NCI-H82 (cell line): ENCODE measurements around the gene EBI3.
"Not testable (repeated sequence)": the region's sequence is repeated elsewhere in the genome, so short reads cannot be mapped to it uniquely, and the experiment has no call there.

Experiments
- DNase-seq: peaks from one replicate; lab custom pipeline; 2025; lab: John Stamatoyannopoulos, UW

EBI3 gene

GRCh38 chr19:4200940-4201542 lies 28.3 kb upstream of the EBI3 start:
- DNase-seq = no peak

GRCh38 chr19:4201798-4202197 lies 27.5 kb upstream of the EBI3 start:
- DNase-seq = no peak

DNA sequence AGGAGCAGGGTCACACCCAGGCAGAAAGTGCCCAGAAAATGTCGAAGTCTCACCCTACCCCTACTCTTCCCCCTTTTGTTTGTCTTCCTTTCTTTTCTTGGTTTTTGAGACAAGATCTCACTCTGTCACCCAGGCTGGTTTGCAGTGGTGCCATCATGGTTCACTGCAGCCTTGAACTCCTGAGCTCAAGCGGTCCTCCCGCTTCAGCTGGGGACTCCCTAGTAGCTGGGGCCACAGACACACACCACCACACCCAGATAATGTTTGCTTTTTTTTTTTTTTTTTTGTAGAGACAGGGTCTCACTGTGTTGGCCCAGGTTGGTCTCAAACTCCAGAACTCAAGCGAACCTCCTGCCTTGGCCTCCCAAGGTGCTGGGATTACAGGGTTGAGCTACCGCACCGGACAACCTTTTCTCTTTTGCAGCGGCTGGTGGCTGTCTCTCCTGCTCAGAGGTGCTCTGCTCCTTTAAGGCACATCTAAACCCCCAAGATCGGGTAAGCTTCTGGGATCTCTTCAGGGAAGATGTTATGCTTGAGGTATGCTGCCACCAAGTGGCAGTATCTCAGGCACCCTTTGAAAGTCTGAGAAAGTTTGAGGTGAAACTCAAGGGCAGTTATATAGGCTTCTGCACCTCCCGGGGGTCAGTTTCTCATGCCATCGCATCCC lies 22.4 kb upstream of the EBI3 start:
- DNase-seq = peak; percentile 45

DNA sequence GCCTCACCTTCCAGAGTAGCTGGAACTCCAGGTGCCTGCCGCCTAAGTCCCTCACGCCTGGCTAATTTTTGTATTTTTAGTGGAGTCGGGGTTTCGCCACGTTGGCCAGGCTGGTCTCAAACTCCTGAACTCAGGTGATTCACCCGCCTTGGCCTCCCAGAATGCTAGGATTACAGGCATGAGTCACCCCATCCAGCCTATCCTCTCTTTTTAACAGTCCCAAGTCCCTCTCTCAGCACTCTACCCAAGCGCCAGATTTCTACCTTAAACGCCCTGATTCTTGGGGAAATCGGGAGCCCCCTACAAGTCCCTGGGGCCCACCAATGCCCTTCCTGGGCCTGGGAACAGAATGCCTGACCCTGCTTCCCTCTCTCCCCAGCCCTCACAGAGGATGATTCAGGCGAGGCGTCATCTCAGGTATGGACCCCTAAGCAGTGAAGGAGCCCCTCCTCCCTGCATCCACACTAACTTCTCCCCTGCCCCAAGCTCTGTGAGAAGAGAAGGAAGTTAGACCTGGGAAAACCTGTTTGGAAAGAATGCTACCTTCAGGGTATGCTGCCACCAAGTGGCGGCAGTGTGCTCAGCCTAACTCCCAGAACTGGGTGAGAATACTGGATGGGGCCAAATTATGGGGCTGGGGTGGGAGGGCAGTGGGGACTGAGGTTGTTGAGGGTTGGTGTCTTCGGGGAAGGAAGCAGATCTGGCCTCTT lies 20.8 kb upstream of the EBI3 start:
- peak; percentile 53 for DNase-seq

DNA sequence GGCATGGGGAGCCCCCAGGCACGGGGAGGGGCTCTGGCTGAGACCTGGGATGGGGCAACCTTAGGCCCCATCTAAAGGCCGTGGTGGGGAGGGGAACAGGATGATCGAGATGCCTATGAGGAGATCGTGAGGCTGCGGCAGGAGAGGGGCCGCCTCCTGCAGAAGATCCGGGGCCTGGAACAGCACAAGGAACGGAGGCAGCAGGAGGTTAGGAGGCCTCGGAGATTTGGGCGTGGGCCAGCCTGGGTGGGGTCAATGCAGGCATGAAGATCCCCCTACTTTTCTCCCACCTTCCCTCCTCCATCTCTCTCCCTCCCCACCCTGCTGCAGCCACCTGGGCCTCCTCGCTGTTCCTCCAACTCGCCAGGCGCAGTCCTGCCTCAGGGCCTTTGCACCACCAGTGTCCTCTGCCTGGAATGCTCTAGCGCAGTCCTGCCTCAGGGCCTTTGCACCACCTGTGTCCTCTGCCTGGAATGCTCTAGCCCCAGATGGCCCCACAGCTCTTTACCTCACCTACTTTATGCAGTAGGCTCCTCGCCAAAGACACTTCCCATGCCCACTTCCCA lies 19.1 kb upstream of the EBI3 start:
- no peak for DNase-seq

- no peak for DNase-seq
Observed at GRCh38 chr19:4213116-4213515, 16.2 kb upstream of the EBI3 start.

GRCh38 chr19:4215807-4216206 lies 13.5 kb upstream of the EBI3 start:
- DNase-seq = no peak

DNA sequence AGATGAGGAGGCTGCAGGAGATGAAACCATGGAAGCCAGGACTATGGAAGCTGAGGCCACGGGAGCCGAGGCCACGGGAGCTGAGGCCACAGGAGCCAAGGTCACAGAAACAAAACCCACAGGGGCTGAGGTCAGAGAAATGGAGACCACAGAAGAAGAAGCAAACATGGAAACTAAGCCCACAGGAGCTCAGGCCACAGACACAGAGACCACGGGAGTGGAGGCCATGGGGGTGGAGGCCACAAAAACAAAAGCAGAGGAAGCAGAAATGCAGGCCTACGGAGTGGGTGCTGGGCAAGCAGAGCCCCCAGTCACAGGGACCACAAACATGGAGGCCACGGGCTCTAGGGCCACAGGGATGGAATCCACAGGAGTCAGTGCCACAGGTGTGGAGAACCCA lies 12.5 kb upstream of the EBI3 start:
- DNase-seq = no peak

DNA sequence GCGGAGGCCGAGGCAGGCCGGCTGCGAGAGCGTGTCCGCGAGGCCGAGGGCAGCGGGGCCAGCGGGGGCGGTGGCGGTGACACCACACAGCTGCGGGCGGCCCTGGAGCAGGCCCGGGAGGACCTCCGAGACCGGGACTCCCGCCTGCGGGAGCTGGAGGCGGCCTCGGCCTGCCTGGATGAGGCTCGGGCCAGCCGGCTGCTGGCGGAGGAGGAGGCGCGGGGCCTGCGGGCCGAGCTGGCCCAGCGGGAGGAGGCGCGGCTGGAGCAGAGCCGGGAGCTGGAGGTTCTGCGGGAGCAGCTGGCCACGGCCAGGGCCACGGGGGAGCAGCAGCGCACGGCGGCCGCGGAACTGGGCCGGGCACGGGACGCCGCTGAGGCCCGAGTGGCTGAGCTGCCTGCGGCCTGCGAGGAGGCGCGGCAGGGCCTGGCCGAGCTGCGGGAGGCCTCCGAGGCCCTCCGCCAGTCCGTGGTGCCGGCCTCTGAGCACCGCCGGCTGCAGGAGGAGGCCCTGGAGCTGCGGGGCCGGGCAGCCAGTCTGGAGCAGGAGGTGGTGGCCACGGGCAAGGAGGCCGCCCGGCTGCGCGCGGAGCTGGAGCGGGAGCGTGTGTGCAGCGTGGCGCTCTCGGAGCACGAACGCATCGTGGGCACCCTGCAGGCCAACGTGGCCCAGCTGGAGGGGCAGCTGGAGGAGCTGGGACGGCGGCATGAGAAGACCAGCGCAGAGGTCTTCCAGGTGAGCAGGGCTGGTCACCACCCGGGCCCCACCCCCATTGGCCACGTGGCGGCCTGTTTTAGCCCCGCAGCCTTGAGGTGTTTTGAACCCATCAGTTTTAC lies 11.7 kb upstream of the EBI3 start:
- no peak for DNase-seq

DNA sequence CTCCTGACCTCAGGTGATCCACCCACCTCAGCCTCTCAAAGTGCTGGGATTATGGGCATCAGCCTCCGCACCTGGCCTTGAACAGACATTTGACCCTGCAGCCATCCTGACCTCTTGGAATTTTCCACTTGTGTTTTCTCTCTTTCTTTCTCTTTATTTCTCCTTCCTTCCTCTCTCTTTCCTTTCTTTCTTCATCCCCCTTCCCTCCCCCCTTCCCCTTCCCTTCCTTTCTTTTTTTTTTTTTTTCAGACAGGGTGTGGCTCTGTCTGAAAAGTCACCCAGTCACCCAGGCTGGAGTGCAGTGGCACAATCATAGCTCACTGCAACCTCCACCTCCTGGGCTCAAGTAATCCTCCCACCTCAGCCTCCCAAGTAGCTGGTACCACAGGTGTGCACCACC lies 10.8 kb upstream of the EBI3 start:
- DNase-seq = not testable (repeated sequence)

DNA sequence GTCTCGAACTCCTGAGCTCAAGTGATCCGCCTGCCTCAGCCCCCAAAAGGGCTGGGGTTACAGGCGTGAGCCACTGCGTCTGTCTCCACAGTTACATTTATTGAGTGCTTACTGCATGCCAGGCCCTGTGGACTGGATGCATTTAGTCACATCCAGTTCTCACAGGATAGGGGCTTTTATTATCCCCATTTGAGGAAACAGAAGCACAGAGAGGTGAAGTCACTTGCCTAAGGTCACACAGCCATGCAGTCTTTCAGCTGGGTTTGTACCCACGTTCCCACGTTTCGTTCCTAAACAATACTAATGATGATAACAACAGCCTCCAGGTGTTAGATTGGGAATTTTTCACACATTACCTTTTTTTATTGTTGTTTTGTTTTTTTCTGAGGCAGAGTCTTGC lies 9.1 kb upstream of the EBI3 start:
- no peak for DNase-seq

DNA sequence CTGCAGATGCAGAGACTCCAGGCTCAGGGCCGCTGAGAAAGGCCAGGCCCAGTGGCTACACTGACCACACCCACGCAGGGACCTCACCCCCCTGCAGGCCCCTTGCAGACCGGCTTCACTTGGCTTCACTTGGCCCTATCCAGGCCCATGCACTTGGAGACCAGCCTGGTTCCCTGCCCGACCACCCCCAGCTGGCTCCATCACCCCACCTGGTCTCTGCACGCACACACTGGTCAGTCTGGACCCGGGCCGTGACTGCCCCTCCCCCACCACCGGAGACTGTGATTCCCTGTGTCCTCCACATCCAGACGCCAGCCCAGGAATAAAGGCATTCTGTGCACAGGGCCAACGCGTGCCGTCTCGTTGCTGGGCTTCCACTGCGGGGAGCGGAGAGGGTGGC lies 4.9 kb upstream of the EBI3 start:
- no peak for DNase-seq

DNA sequence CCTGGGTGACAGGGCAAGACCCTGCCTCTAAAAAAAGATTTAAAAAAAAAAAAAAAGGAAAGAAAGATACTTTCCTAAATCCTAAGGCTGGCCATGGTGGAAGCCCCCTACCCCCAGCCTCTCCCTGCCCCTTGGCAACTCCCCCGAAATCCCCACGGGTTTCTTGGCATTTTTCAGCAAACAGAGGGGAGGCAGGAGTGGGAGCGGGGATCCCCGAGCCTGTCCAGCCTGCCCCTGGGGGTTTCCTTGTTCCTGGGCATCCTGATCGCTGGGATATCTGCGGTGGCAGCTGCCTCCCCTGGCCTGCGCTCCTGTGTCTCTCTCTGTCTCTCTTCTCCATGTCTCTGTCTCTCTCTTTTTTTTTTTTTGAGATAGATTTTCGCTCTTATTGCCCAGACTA lies 3.4 kb upstream of the EBI3 start:
- DNase-seq = no peak

GRCh38 chr19:4227771-4228170 lies 1.6 kb upstream of the EBI3 start:
- DNase-seq = no peak

DNA sequence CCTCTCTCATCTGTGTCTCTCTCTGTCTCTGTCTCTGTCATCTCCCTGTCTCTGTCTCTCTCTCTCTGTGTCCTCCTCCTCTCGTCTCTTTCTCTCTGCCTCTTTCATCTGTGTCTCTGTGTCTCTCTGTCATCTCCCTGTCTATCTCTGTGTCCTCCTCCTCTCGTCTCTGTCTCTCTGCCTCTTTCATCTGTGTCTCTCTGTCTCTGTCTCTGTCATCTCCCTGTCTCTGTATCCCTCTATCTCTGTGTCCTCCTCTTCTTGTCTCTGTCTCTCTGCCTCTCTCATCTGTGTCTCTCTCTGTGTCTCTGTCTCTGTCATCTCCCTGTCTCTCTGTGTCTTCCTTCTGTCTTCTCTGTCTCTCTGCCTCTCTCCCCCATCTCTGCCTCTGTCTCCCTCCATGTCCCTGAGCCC lies 551 bp upstream of the EBI3 start:
- DNase-seq = no peak

- DNase-seq = not testable (repeated sequence)
Observed at GRCh38 chr19:4230237-4230636, 914 bp downstream of the EBI3 start.

GRCh38 chr19:4231521-4231920 lies 2.2 kb downstream of the EBI3 start:
- DNase-seq = not testable (repeated sequence)

DNA sequence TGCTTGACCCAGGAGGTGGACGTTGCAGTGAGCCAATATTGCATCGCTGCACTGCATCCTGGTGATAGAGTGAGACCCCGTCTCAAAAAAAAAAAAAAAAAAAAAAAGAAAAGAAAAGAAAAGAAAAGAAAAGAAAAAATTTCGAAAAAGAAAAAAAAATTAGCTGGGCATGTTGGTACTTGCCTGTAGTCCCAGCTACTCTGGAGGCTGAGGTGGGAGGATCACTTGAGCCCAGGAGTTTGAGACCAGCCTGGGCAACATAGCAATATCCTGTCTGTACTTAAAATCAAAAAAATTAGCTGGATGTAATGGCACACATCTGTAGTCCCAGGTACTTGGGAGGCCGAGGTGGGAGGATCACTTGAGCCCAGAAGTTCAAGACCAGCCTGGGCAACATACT lies 2.8 kb downstream of the EBI3 start:
- DNase-seq = not testable (repeated sequence)

DNA sequence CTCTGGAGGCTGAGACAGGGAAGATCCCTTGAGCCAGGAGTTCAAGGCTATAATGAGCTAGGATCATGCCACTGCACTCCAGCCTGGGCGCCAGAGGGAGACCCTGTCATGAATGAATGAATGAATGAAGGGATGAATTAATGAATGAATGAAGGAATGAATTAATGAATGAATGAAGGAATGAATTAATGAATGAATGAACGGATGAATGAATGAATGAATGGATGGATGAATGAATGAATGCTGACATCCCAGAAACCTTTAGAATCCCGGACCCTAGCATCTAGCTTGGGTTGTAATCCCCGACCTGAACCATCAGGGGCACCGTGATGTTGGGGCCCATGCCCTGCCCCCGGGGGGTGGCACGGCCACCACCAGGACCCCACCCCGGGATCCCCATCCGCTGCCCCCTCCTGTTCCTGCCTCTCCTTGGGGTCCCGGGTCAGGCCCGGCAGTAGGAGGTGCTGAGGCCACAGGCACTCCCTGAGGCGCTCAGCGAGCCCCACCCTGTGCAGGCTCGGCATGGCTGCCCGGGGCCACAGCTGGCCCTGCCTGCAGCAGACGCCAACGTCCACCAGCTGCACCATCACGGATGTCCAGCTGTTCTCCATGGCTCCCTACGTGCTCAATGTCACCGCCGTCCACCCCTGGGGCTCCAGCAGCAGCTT lies 3.4 kb downstream of the EBI3 start:
- no peak for DNase-seq

GRCh38 chr19:4233282-4233853 lies 4.0 kb downstream of the EBI3 start:
- peak; percentile 54 for DNase-seq

- no peak for DNase-seq
Observed at GRCh38 chr19:4234142-4234861, 5.0 kb downstream of the EBI3 start.
